ENCODE results near the gene QRICH2.

QRICH2 gene

GRCh38 chr17:76281573-76282371, 26.3 kb downstream of the QRICH2 start:
- H3K4me1 ChIP-seq (ENCODE audit: control insufficient read depth, insufficient read depth, low read length) = peaks cover 6% of the 10 kb centered on the region
- H3K4me3 ChIP-seq (ENCODE audit: low read length) = no peak overlapping the region
- no peaks in the 10 kb centered on the region for H3K36me3 ChIP-seq (ENCODE audit: control insufficient read depth, insufficient read depth, low read length)
- H3K9ac ChIP-seq (ENCODE audit: low read length) = no peak overlapping the region
- H3K27me3 ChIP-seq (ENCODE audit: control insufficient read depth, insufficient read depth, low read length) = no peaks in the 10 kb centered on the region
- no peaks in the 10 kb centered on the region for H3K9me3 ChIP-seq (ENCODE audit: control insufficient read depth, low read length)

- H3K36me3 ChIP-seq (ENCODE audit: control insufficient read depth, insufficient read depth, low read length) = no peaks in the 10 kb centered on the region
- H3K9me3 ChIP-seq (ENCODE audit: control insufficient read depth, low read length) = no peaks in the 10 kb centered on the region
- H3K4me1 ChIP-seq (ENCODE audit: control insufficient read depth, insufficient read depth, low read length) = peaks cover 6% of the 10 kb centered on the region
- H3K9ac ChIP-seq (ENCODE audit: low read length) = no peak overlapping the region
- H3K4me3 ChIP-seq (ENCODE audit: low read length) = no peak overlapping the region
- no peaks in the 10 kb centered on the region for H3K27me3 ChIP-seq (ENCODE audit: control insufficient read depth, insufficient read depth, low read length)
Observed at GRCh38 chr17:76280650-76281049, 27.4 kb downstream of the QRICH2 start.

GRCh38 chr17:76279742-76280287, 28.3 kb downstream of the QRICH2 start:
- H3K9ac ChIP-seq (ENCODE audit: low read length) = peak overlapping the region; percentile 22
- H3K9me3 ChIP-seq (ENCODE audit: control insufficient read depth, low read length) = no peaks in the 10 kb centered on the region
- H3K4me3 ChIP-seq (ENCODE audit: low read length) = no peak overlapping the region
- peaks cover 6% of the 10 kb centered on the region for H3K4me1 ChIP-seq (ENCODE audit: control insufficient read depth, insufficient read depth, low read length)
- no peaks in the 10 kb centered on the region for H3K27me3 ChIP-seq (ENCODE audit: control insufficient read depth, insufficient read depth, low read length)
- H3K36me3 ChIP-seq (ENCODE audit: control insufficient read depth, insufficient read depth, low read length) = no peaks in the 10 kb centered on the region

GRCh38 chr17:76278952-76279741, 28.9 kb downstream of the QRICH2 start:
- Histone ChIP-seq H3K9me3 (ENCODE audit: control insufficient read depth, low read length) (no peaks in the 10 kb centered on the region), H3K36me3 (ENCODE audit: control insufficient read depth, insufficient read depth, low read length) (no peaks in the 10 kb centered on the region), H3K9ac (ENCODE audit: low read length) (peak overlapping the region; percentile 22), H3K4me3 (ENCODE audit: low read length) (no peak overlapping the region), H3K4me1 (ENCODE audit: control insufficient read depth, insufficient read depth, low read length) (peaks cover 6% of the 10 kb centered on the region), H3K27me3 (ENCODE audit: control insufficient read depth, insufficient read depth, low read length) (no peaks in the 10 kb centered on the region)

GRCh38 chr17:76278268-76278908, 29.7 kb downstream of the QRICH2 start:
- H3K4me1 ChIP-seq (ENCODE audit: control insufficient read depth, insufficient read depth, low read length) = peaks cover 10% of the 10 kb centered on the region
- H3K4me3 ChIP-seq (ENCODE audit: low read length) = no peak overlapping the region
- H3K9me3 ChIP-seq (ENCODE audit: control insufficient read depth, low read length) = no peaks in the 10 kb centered on the region
- H3K36me3 ChIP-seq (ENCODE audit: control insufficient read depth, insufficient read depth, low read length) = no peaks in the 10 kb centered on the region
- H3K9ac ChIP-seq (ENCODE audit: low read length) = no peak overlapping the region
- no peaks in the 10 kb centered on the region for H3K27me3 ChIP-seq (ENCODE audit: control insufficient read depth, insufficient read depth, low read length)

- Histone ChIP-seq H3K27me3 (ENCODE audit: control insufficient read depth, insufficient read depth, low read length) (no peaks in the 10 kb centered on the region), H3K36me3 (ENCODE audit: control insufficient read depth, insufficient read depth, low read length) (no peaks in the 10 kb centered on the region), H3K9ac (ENCODE audit: low read length) (no peak overlapping the region), H3K9me3 (ENCODE audit: control insufficient read depth, low read length) (no peaks in the 10 kb centered on the region), H3K4me1 (ENCODE audit: control insufficient read depth, insufficient read depth, low read length) (peaks cover 18% of the 10 kb centered on the region), H3K4me3 (ENCODE audit: low read length) (no peak overlapping the region)
Observed at GRCh38 chr17:76277300-76278267, 30.5 kb downstream of the QRICH2 start.

- peaks cover 27% of the 10 kb centered on the region for H3K4me1 ChIP-seq (ENCODE audit: control insufficient read depth, insufficient read depth, low read length)
- no peak overlapping the region for H3K9ac ChIP-seq (ENCODE audit: low read length)
- no peaks in the 10 kb centered on the region for H3K36me3 ChIP-seq (ENCODE audit: control insufficient read depth, insufficient read depth, low read length)
Observed at GRCh38 chr17:76276461-76277299, 31.4 kb downstream of the QRICH2 start.

GRCh38 chr17:76276069-76276431, 32.0 kb downstream of the QRICH2 start:
- no peaks in the 10 kb centered on the region for H3K9me3 ChIP-seq (ENCODE audit: control insufficient read depth, low read length)
- H3K36me3 ChIP-seq (ENCODE audit: control insufficient read depth, insufficient read depth, low read length) = no peaks in the 10 kb centered on the region
- H3K4me1 ChIP-seq (ENCODE audit: control insufficient read depth, insufficient read depth, low read length) = peaks cover 34% of the 10 kb centered on the region
- H3K27me3 ChIP-seq (ENCODE audit: control insufficient read depth, insufficient read depth, low read length) = no peaks in the 10 kb centered on the region
- no peak overlapping the region for H3K9ac ChIP-seq (ENCODE audit: low read length)
- no peak overlapping the region for H3K4me3 ChIP-seq (ENCODE audit: low read length)

More at GRCh38 chr17:76276461-76277299, 31.4 kb downstream of the QRICH2 start:
- H3K27me3 ChIP-seq (ENCODE audit: control insufficient read depth, insufficient read depth, low read length) = no peaks in the 10 kb centered on the region
- no peak overlapping the region for H3K4me3 ChIP-seq (ENCODE audit: low read length)
- H3K9me3 ChIP-seq (ENCODE audit: control insufficient read depth, low read length) = no peaks in the 10 kb centered on the region

- Histone ChIP-seq H3K27me3 (ENCODE audit: control insufficient read depth, insufficient read depth, low read length) (no peaks in the 10 kb centered on the region), H3K36me3 (ENCODE audit: control insufficient read depth, insufficient read depth, low read length) (no peaks in the 10 kb centered on the region), H3K4me3 (ENCODE audit: low read length) (no peak overlapping the region), H3K9ac (ENCODE audit: low read length) (no peak overlapping the region), H3K9me3 (ENCODE audit: control insufficient read depth, low read length) (no peaks in the 10 kb centered on the region), H3K4me1 (ENCODE audit: control insufficient read depth, insufficient read depth, low read length) (peaks cover 38% of the 10 kb centered on the region)
Observed at GRCh38 chr17:76275382-76276068, 32.6 kb downstream of the QRICH2 start.
